IMR-90 (cell line): Measurements from ENCODE around the gene DCC. TPM values are rescaled to one million over a fixed set of nuclear protein-coding genes. Genes with fewer than 3 reads are reported as not detected.

Experiments used
- ATAC-seq: fragments of 200-7000 bp; cut with Tn5 transposase; 2 replicates; pipeline ENCODE4 v1.9.1; 2020; ENCODE audit warnings: low read depth, mild to moderate bottlenecking, moderate library complexity
- BruUV-seq: library from RNA; stranded (reverse); fragments of 400-500 nt; replicated peaks from 2 replicates; lab custom pipeline; 2021; lab: Mats Ljungman, UMichigan
- CTCF ChIA-PET: fragments of 300-600 bp; formaldehyde crosslinking; extraction: SDS; loops from one replicate; lab custom pipeline; 2021; ENCODE audit warnings: antibody characterized with exemption; lab: Yijun Ruan, JAX
- POLR2A ChIA-PET: fragments of 300-600 bp; sonication (Branson Sonifier 250); formaldehyde crosslinking; loops from one replicate; lab custom pipeline; 2022; ENCODE audit warnings: antibody characterized with exemption; ENCODE audit not compliant: unreplicated experiment; lab: Charles Lee
- DNase-seq: peaks from one replicate; pipeline ENCODE4 v3.0.0; 2013
- H2AFZ ChIP-seq: replicated peaks from 2 replicates; pipeline ENCODE3; 2013; ENCODE audit warnings: low read length, mild to moderate bottlenecking; ENCODE audit not compliant: poor library complexity
- H2AK5ac ChIP-seq: 2 replicates; pipeline ENCODE4 v1.6.1; 2013; ENCODE audit warnings: low read depth, low read length, inconsistent platforms
- H2AK9ac ChIP-seq: replicated peaks from 2 replicates; pipeline ENCODE3; 2013; ENCODE audit warnings: mild to moderate bottlenecking, low read depth, low read length, moderate library complexity; ENCODE audit not compliant: poor library complexity
- H2BK120ac ChIP-seq: 2 replicates; pipeline ENCODE4 v1.6.1; 2013; ENCODE audit warnings: low read depth, low read length, inconsistent platforms
- H2BK15ac ChIP-seq: 3 replicates; pipeline ENCODE4 v1.6.1; 2013; ENCODE audit warnings: low read depth, low read length, inconsistent platforms
- H2BK20ac ChIP-seq: 2 replicates; pipeline ENCODE4 v1.6.1; 2013; ENCODE audit warnings: low read depth, mild to moderate bottlenecking, inconsistent platforms, low read length, moderate library complexity
- H2BK5ac ChIP-seq: 2 replicates; pipeline ENCODE4 v1.6.1; 2013; ENCODE audit warnings: mild to moderate bottlenecking, low read depth, low read length, inconsistent platforms; ENCODE audit not compliant: poor library complexity, severe bottlenecking
- H3K14ac ChIP-seq: replicated peaks from 2 replicates; pipeline ENCODE4 v1.6.1; 2013; ENCODE audit warnings: low read depth, low read length, inconsistent platforms
- H3K18ac ChIP-seq: 2 replicates; pipeline ENCODE4 v1.6.1; 2013; ENCODE audit warnings: low read depth, low read length, control low read depth
- H3K23ac ChIP-seq: 2 replicates; pipeline ENCODE4 v1.6.1; 2013; ENCODE audit warnings: low read depth, low read length, inconsistent platforms
- H3K27ac ChIP-seq: 2 replicates; pipeline ENCODE4 v1.5.1; 2013; ENCODE audit warnings: mild to moderate bottlenecking, control low read depth, low read length; ENCODE audit not compliant: insufficient read depth
- H3K27me3 ChIP-seq: 2 replicates; pipeline ENCODE4 v1.6.1; 2013; ENCODE audit warnings: low read length; ENCODE audit not compliant: control insufficient read depth, insufficient read depth
- H3K36me3 ChIP-seq: 2 replicates; pipeline ENCODE4 v1.6.1; 2013; ENCODE audit warnings: low read length, mixed read lengths; ENCODE audit not compliant: control insufficient read depth, insufficient read depth
- H3K4ac ChIP-seq: 2 replicates; pipeline ENCODE4 v1.6.1; 2013; ENCODE audit warnings: low read depth, low read length, inconsistent platforms
- H3K4me1 ChIP-seq: 2 replicates; pipeline ENCODE4 v1.6.1; 2013; ENCODE audit warnings: low read length, mixed read lengths; ENCODE audit not compliant: control insufficient read depth, insufficient read depth
- H3K4me2 ChIP-seq: 2 replicates; pipeline ENCODE4 v1.6.1; 2013; ENCODE audit warnings: low read depth, mild to moderate bottlenecking, control low read depth, low read length, moderate library complexity
- H3K4me3 ChIP-seq: 2 replicates; pipeline ENCODE4 v1.5.1; 2013; ENCODE audit warnings: low read depth, mild to moderate bottlenecking, control low read depth, low read length, moderate library complexity; ENCODE audit not compliant: insufficient read depth
- H3K56ac ChIP-seq: 2 replicates; pipeline ENCODE4 v1.6.1; 2013; ENCODE audit warnings: low read length, inconsistent platforms; ENCODE audit not compliant: insufficient read depth; ENCODE audit errors: extremely low read depth
- H3K79me1 ChIP-seq, 2 experiments: 2 replicates each; pipeline ENCODE4 v1.6.1; 2013; ENCODE audit warnings: low read length in 2 of 2, inconsistent platforms in 1 of 2, low read depth in 1 of 2
- H3K9ac ChIP-seq: 2 replicates; pipeline ENCODE4 v1.6.1; 2013; ENCODE audit warnings: low read depth, low read length, control low read depth
- H3K9me1 ChIP-seq: 2 replicates; pipeline ENCODE4 v1.6.1; 2013; ENCODE audit warnings: low read length, inconsistent platforms; ENCODE audit not compliant: insufficient read depth
- H3K9me3 ChIP-seq: 2 replicates; pipeline ENCODE4 v1.6.1; 2013; ENCODE audit warnings: low read length; ENCODE audit not compliant: control insufficient read depth, insufficient read depth
- H4K20me1 ChIP-seq: 2 replicates; pipeline ENCODE4 v1.6.1; 2013; ENCODE audit warnings: low read length, inconsistent platforms; ENCODE audit not compliant: insufficient read depth
- H4K5ac ChIP-seq: 2 replicates; pipeline ENCODE4 v1.6.1; 2013; ENCODE audit warnings: mild to moderate bottlenecking, low read depth, low read length, control low read depth
- H4K8ac ChIP-seq, 2 experiments: 2 replicates each; pipeline ENCODE4 v1.6.1; 2013; ENCODE audit warnings: low read depth in 2 of 2, low read length in 2 of 2, control low read depth in 1 of 2, inconsistent platforms in 1 of 2
- H4K91ac ChIP-seq: 2 replicates; pipeline ENCODE4 v1.6.1; 2013; ENCODE audit warnings: low read depth, low read length, inconsistent platforms; ENCODE audit not compliant: insufficient read depth
- CHD1 ChIP-seq: IDR thresholded peaks from 2 replicates; pipeline ENCODE4 v1.6.1; 2012; ENCODE audit warnings: low read depth, low read length, improper control_type of control experiment
- CTCF ChIP-seq: conservative IDR thresholded peaks from 2 replicates; pipeline ENCODE4 v1.5.1; 2012; ENCODE audit warnings: mild to moderate bottlenecking, low read depth, low read length, improper control_type of control experiment
- FOS ChIP-seq: fragments of 150-350 bp; IDR thresholded peaks from 2 replicates; pipeline ENCODE4 v1.6.1; 2016; ENCODE audit warnings: low read depth, low read length
- MXI1 ChIP-seq: IDR thresholded peaks from 2 replicates; pipeline ENCODE4 v1.6.1; 2012; ENCODE audit warnings: low read depth, mild to moderate bottlenecking, low read length, moderate library complexity, borderline replicate concordance
- POLR2A ChIP-seq: IDR thresholded peaks from 2 replicates; pipeline ENCODE4 v1.6.1; 2012; ENCODE audit warnings: mild to moderate bottlenecking, low read depth, low read length
- SMC3 ChIP-seq: fragments of 150-350 bp; IDR thresholded peaks from 2 replicates; pipeline ENCODE4 v1.6.1; 2016; ENCODE audit warnings: low read depth, mild to moderate bottlenecking, antibody characterized with exemption, low read length, moderate library complexity
- WGBS, 2 experiments: methylation state at CpG; one replicate each; pipeline versions ENCODE4 v1.1.5 to v1.1.7; 2013; ENCODE audit warnings: missing lambda C conversion rate in 2 of 2; ENCODE audit not compliant: insufficient read length in 1 of 2; ENCODE audit errors: extremely low coverage in 2 of 2; 5-methylcytosine and 5-hydroxymethylcytosine counted together
- dilution Hi-C: fragments of 300-500 bp; cut with HindIII; formaldehyde crosslinking; loops from one replicate; pipeline ENCODE4 v1.14.3; 2018; ENCODE audit warnings: low sequenced_read_pairs; ENCODE audit not compliant: unreplicated experiment
- in situ Hi-C: fragments of 300-500 bp; cut with MboI; formaldehyde crosslinking; loops from 3 replicates; pipeline ENCODE4 v1.14.3; 2019; ENCODE audit warnings: low sequenced_read_pairs, inconsistent platforms, mixed read lengths
- intact Hi-C: fragments of 100-400 bp; cut with micrococcal nuclease; formaldehyde crosslinking; loops from 2 replicates; pipeline ENCODE4 v1.10.0; 2022
- polyA plus RNA-seq, 3 experiments: library from polyadenylated mRNA; depleted of rRNA; stranded (reverse); fragments of >200 nt; gene quantifications; 2 replicates each; pipeline ENCODE4 v1.2.3, GENCODE V29; 2012; ENCODE audit warnings: low replicate concordance in 1 of 3
- total RNA-seq: library from RNA; depleted of rRNA; stranded (reverse); fragments of >200 nt; gene quantifications from 2 replicates; pipeline ENCODE4 v1.2.3, GENCODE V29; 2012

DCC gene
- total and polyA plus RNA-seq, 2 of the 4 experiments (the other 2 are of a cell fraction) = 0.31 to 0.54 TPM

GRCh38 chr18:52991246-52991645, 651.2 kb downstream of the DCC start:
- Histone ChIP-seq H3K27ac (no peak overlapping the region), H3K79me1 (no peaks in the 10 kb centered on the region), H3K4me3 (no peak overlapping the region), H4K5ac (no peak overlapping the region), H3K4me2 (no peak overlapping the region), H3K4me1 (no peaks in the 10 kb centered on the region), H4K8ac (no peak overlapping the region), H3K9me1 (no peaks in the 10 kb centered on the region), H3K14ac (no peak overlapping the region), H2AK5ac (no peak overlapping the region), H4K91ac (no peak overlapping the region), H3K9me3 (peaks cover 3% of the 10 kb centered on the region; the same call in 1 of the 2 replicates), H3K27me3 (no peaks in the 10 kb centered on the region), H3K18ac (no peak overlapping the region), H3K36me3 (no peaks in the 10 kb centered on the region), H2BK5ac (no peak overlapping the region), H2AFZ (no peak overlapping the region), H4K20me1 (no peaks in the 10 kb centered on the region), H3K4ac (no peak overlapping the region), H3K56ac (no peak overlapping the region), H2BK15ac (no peak overlapping the region), H2BK20ac (no peak overlapping the region), H3K9ac (no peak overlapping the region), H2BK120ac (no peak overlapping the region), H3K23ac (no peak overlapping the region), H2AK9ac (no peak overlapping the region)
- intact Hi-C loops (no loop called here), dilution Hi-C loops (no loop called here), in situ Hi-C loops (no loop called here)
- no peak for TF ChIP-seq FOS
- no peak for TF ChIP-seq SMC3
- TF ChIP-seq CTCF = no peak
- TF ChIP-seq POLR2A = no peak
- TF ChIP-seq CHD1 = no peak
- TF ChIP-seq MXI1 = no peak
- no TSS peak for BruUV-seq
- POLR2A ChIA-PET = no interaction called here
- DNase-seq = no peak
- CTCF ChIA-PET = no interaction called here
- no CpG with 5 or more reads among the region's 1 CpG for WGBS, 2 experiments
- ATAC-seq = no peak
